Endothelial cell (in vitro differentiated cells): Measurements from ENCODE around the gene UNC93B1. TPM values are rescaled to one million over a fixed set of nuclear protein-coding genes. Genes with fewer than 3 reads are reported as not detected.

Experiments
- DNase-seq: peaks from one replicate; pipeline ENCODE4 v3.0.0; 2021; ENCODE audit warnings: low spot score
- H3K27ac Mint-ChIP-seq: one replicate; pipeline ENCODE4 v1.8.0; 2021; ENCODE audit warnings: mixed read lengths, inconsistent platforms; ENCODE audit not compliant: unreplicated experiment
- H3K27me3 Mint-ChIP-seq: one replicate; pipeline ENCODE4 v1.8.0; 2021; ENCODE audit warnings: mild to moderate bottlenecking, moderate library complexity, mixed read lengths, inconsistent platforms; ENCODE audit not compliant: unreplicated experiment
- H3K36me3 Mint-ChIP-seq: one replicate; pipeline ENCODE4 v1.8.0; 2021; ENCODE audit warnings: mild to moderate bottlenecking, low read depth, mixed read lengths, inconsistent platforms; ENCODE audit not compliant: unreplicated experiment
- H3K4me1 Mint-ChIP-seq: one replicate; pipeline ENCODE4 v1.8.0; 2021; ENCODE audit warnings: mild to moderate bottlenecking, mixed read lengths, inconsistent platforms; ENCODE audit not compliant: unreplicated experiment
- H3K4me3 Mint-ChIP-seq: one replicate; pipeline ENCODE4 v1.8.0; 2021; ENCODE audit warnings: mild to moderate bottlenecking, mixed read lengths, inconsistent platforms; ENCODE audit not compliant: unreplicated experiment
- H3K9me3 Mint-ChIP-seq: one replicate; pipeline ENCODE4 v1.8.0; 2021; ENCODE audit warnings: mixed read lengths, inconsistent platforms; ENCODE audit not compliant: unreplicated experiment
- CTCF ChIP-seq: fragments of 200-600 bp; sonication (generic); IDR thresholded peaks from one replicate; pipeline ENCODE4 v1.5.0; 2021; ENCODE audit warnings: antibody characterized with exemption; ENCODE audit not compliant: unreplicated experiment
- total RNA-seq: library from RNA; stranded (reverse); fragmentation: NEBNext Ultra II Directional; extraction: Animal tissue kit (Norgen Biotek cat#: 25700); gene quantifications from one replicate; pipeline ENCODE4 v1.2.1, GENCODE V29; 2021; ENCODE audit not compliant: unreplicated experiment

The UNC93B1 gene
- total RNA-seq, 1 donor from 2014 or later, result 13.1 TPM

- Mint-ChIP-seq H3K9me3 (no peaks in the 10 kb centered on the region), H3K27ac (no peak overlapping the region), H3K4me3 (no peak overlapping the region), H3K4me1 (peaks cover 8% of the 10 kb centered on the region), H3K27me3 (peaks cover 6% of the 10 kb centered on the region), H3K36me3 (peaks cover 3% of the 10 kb centered on the region)
- DNase-seq, result no peak
- TF ChIP-seq CTCF, result no peak
Measured at GRCh38 chr11:68042219-68043028, 38.5 kb upstream of the UNC93B1 start.

GRCh38 chr11:68041617-68042218, 37.8 kb upstream of the UNC93B1 start:
- DNase-seq, result no peak

GRCh38 chr11:68040957-68041591, 37.2 kb upstream of the UNC93B1 start:
- Mint-ChIP-seq H3K4me3 (no peak overlapping the region), H3K27ac (no peak overlapping the region), H3K36me3 (peaks cover 3% of the 10 kb centered on the region), H3K4me1 (peaks cover 16% of the 10 kb centered on the region), H3K9me3 (no peaks in the 10 kb centered on the region), H3K27me3 (peaks cover 9% of the 10 kb centered on the region)
- TF ChIP-seq CTCF, result no peak
- no peak for DNase-seq

More at GRCh38 chr11:68041617-68042218, 37.8 kb upstream of the UNC93B1 start:
- Mint-ChIP-seq H3K27me3 (peaks cover 9% of the 10 kb centered on the region), H3K4me1 (peaks cover 16% of the 10 kb centered on the region), H3K4me3 (peak overlapping the region; percentile 70), H3K27ac (peak overlapping the region; percentile 67), H3K36me3 (peaks cover 3% of the 10 kb centered on the region), H3K9me3 (no peaks in the 10 kb centered on the region)
- TF ChIP-seq CTCF, result no peak

GRCh38 chr11:68040101-68040956, 36.4 kb upstream of the UNC93B1 start:
- no peaks in the 10 kb centered on the region for H3K9me3 Mint-ChIP-seq
- H3K36me3 Mint-ChIP-seq, result peaks cover 3% of the 10 kb centered on the region
- H3K27me3 Mint-ChIP-seq, result peaks cover 9% of the 10 kb centered on the region
- H3K27ac Mint-ChIP-seq, result peak overlapping the region; percentile 80
- peaks cover 16% of the 10 kb centered on the region for H3K4me1 Mint-ChIP-seq
- DNase-seq, result peak; percentile 53
- no peak for TF ChIP-seq CTCF
- H3K4me3 Mint-ChIP-seq, result peak overlapping the region; percentile 83
